Measurements from ENCODE around the gene RBM42. TPM values are rescaled to one million over a fixed set of nuclear protein-coding genes. Genes with fewer than 3 reads are reported as not detected.

RBM42 gene
- total RNA-seq, 1 experiment from 2014 or later: 81.6 TPM

- no peak overlapping the region; the same call in 1 of the 2 replicates for H3K9ac ChIP-seq (ENCODE audit: low read length)
- H2AFZ ChIP-seq (ENCODE audit: low read length): peak overlapping the region; percentile 95
Observed at GRCh38 chr19:35612224-35612558, 16.6 kb upstream of the RBM42 start.

GRCh38 chr19:35612559-35613321, 16.1 kb upstream of the RBM42 start, which contains the start of gene HAUS5:
HAUS5 (plus strand) TSS chr19:35612735; CDS start chr19:35612795, 60 bp downstream.
- Histone ChIP-seq H3K9me2 (replicated peaks; ENCODE audit: low read length) (no peaks in the 10 kb centered on the region), H3K27ac (ENCODE audit: low read length) (no peak within 1 kb of the TSS), H3K9me3 (ENCODE audit: low read length) (no peaks in the 10 kb centered on the region), H3K4me1 (ENCODE audit: insufficient read depth, low read length) (peaks cover 4% of the 10 kb centered on the region; the same call in 1 of the 2 replicates), H3K4me2 (ENCODE audit: low read length) (peak within 1 kb of the TSS; percentile 97), H3K4me3 (ENCODE audit: low read length) (peak within 1 kb of the TSS; percentile 92), H3K27me3 (ENCODE audit: low read length) (no peaks in the 10 kb centered on the region), H3K79me2 (ENCODE audit: low read length) (peaks cover 10% of the 10 kb centered on the region; the same call in 1 of the 2 replicates), H3F3A (ENCODE audit: low read length, unreplicated experiment) (no peaks in the 10 kb centered on the region), H3K9ac (ENCODE audit: low read length) (peak within 1 kb of the TSS; percentile 96), H2AFZ (ENCODE audit: low read length) (peak within 1 kb of the TSS; percentile 95), H3K36me3 (ENCODE audit: low read depth, low read length) (no peaks in the 10 kb centered on the region), H4K20me1 (ENCODE audit: low read length) (no peaks in the 10 kb centered on the region)
- POLR2A ChIA-PET (ENCODE audit: unreplicated experiment): no interaction called here
- TF ChIP-seq CTCF (conservative IDR thresholded peaks at IDR 0.05; ENCODE audit: low read depth, low read length) (no peak), EZH2phosphoT487 (IDR thresholded peaks at IDR 0.05; ENCODE audit: borderline replicate concordance, low read length) (no peak), EZH2 (IDR thresholded peaks at IDR 0.05; ENCODE audit: low read length, unreplicated experiment) (no peak)
- DNase-seq (peak; percentile 95), ATAC-seq (peak; percentile 99)
- CTCF ChIA-PET: no interaction called here
- intact Hi-C loops (cut with micrococcal nuclease): no loop called here
- TSS peak; percentile 71 for BruUV-seq (replicated peaks)

More at GRCh38 chr19:35612224-35612558, 16.6 kb upstream of the RBM42 start:
- ChIA-PET POLR2A (ENCODE audit: unreplicated experiment) (no interaction called here), CTCF (no interaction called here)
- Histone ChIP-seq H3K27me3 (ENCODE audit: low read length) (no peaks in the 10 kb centered on the region), H3K9me3 (ENCODE audit: low read length) (no peaks in the 10 kb centered on the region), H3K27ac (ENCODE audit: low read length) (no peak overlapping the region), H4K20me1 (ENCODE audit: low read length) (no peaks in the 10 kb centered on the region), H3F3A (ENCODE audit: low read length, unreplicated experiment) (no peaks in the 10 kb centered on the region), H3K79me2 (ENCODE audit: low read length) (peaks cover 10% of the 10 kb centered on the region; the same call in 1 of the 2 replicates), H3K4me2 (ENCODE audit: low read length) (peak overlapping the region; percentile 97), H3K4me3 (ENCODE audit: low read length) (peak overlapping the region; percentile 92), H3K9me2 (replicated peaks; ENCODE audit: low read length) (no peaks in the 10 kb centered on the region), H3K36me3 (ENCODE audit: low read depth, low read length) (no peaks in the 10 kb centered on the region), H3K4me1 (ENCODE audit: insufficient read depth, low read length) (peaks cover 4% of the 10 kb centered on the region; the same call in 1 of the 2 replicates)
- intact Hi-C loops (cut with micrococcal nuclease): no loop called here
- no TSS peak for BruUV-seq (replicated peaks)
- TF ChIP-seq EZH2 (IDR thresholded peaks at IDR 0.05; ENCODE audit: low read length, unreplicated experiment) (no peak), CTCF (conservative IDR thresholded peaks at IDR 0.05; ENCODE audit: low read depth, low read length) (no peak), EZH2phosphoT487 (IDR thresholded peaks at IDR 0.05; ENCODE audit: borderline replicate concordance, low read length) (no peak)
- no peak for ATAC-seq
- no peak for DNase-seq

GRCh38 chr19:35613574-35613973, 15.3 kb upstream of the RBM42 start:
- no peaks in the 10 kb centered on the region for H3K36me3 ChIP-seq (ENCODE audit: low read depth, low read length)
- ChIA-PET POLR2A (ENCODE audit: unreplicated experiment) (no interaction called here), CTCF (no interaction called here)
- H3K27me3 ChIP-seq (ENCODE audit: low read length): no peaks in the 10 kb centered on the region
- peak overlapping the region; percentile 97; the same call in 1 of the 2 replicates for H3K4me2 ChIP-seq (ENCODE audit: low read length)
- H3K79me2 ChIP-seq (ENCODE audit: low read length): peaks cover 10% of the 10 kb centered on the region; the same call in 1 of the 2 replicates
- ATAC-seq (no peak), DNase-seq (no peak)
- intact Hi-C loops (cut with micrococcal nuclease): no loop called here
- H3K4me1 ChIP-seq (ENCODE audit: insufficient read depth, low read length): peaks cover 4% of the 10 kb centered on the region; the same call in 1 of the 2 replicates
- no peak overlapping the region for H3K27ac ChIP-seq (ENCODE audit: low read length)
- H4K20me1 ChIP-seq (ENCODE audit: low read length): no peaks in the 10 kb centered on the region
- H2AFZ ChIP-seq (ENCODE audit: low read length): no peak overlapping the region
- H3K4me3 ChIP-seq (ENCODE audit: low read length): no peak overlapping the region; the same call in 1 of the 2 replicates
- no peaks in the 10 kb centered on the region for H3F3A ChIP-seq (ENCODE audit: low read length, unreplicated experiment)
- no TSS peak for BruUV-seq (replicated peaks)
- H3K9me2 ChIP-seq (replicated peaks; ENCODE audit: low read length): no peaks in the 10 kb centered on the region
- H3K9me3 ChIP-seq (ENCODE audit: low read length): no peaks in the 10 kb centered on the region
- no peak overlapping the region for H3K9ac ChIP-seq (ENCODE audit: low read length)
- no peak for TF ChIP-seq CTCF (conservative IDR thresholded peaks at IDR 0.05; ENCODE audit: low read depth, low read length)
- no peak for TF ChIP-seq EZH2 (IDR thresholded peaks at IDR 0.05; ENCODE audit: low read length, unreplicated experiment)
- TF ChIP-seq EZH2phosphoT487 (IDR thresholded peaks at IDR 0.05; ENCODE audit: borderline replicate concordance, low read length): no peak
